ENCODE results near the gene CFAP20DC. TPM values are rescaled to one million over a fixed set of nuclear protein-coding genes. Genes with fewer than 3 reads are reported as not detected.

Gene CFAP20DC
- total and polyA plus RNA-seq, 2 of the 8 experiments (the other 6 are each of a cell fraction or from before 2014, with no cell fraction given), result 2.2 to 2.8 TPM

DNA sequence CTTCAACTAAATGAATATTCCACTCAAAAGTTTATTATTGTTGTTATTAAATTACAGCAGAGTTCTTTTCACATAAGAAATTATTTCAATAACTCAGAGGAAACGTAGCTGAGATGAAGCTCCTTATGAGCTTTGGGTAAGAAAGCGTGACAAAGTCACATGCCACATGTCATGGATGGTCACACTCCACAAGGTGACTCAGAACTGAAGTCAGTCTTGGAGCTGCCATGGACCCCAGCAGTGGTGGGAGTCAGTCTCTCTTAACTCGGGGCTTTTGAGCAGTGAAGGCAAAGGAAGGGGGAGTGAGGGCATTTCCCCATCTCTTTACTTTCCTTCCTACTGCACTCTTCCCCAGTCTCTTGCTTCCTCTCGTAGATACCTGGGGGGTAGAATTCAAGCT, 295.8 kb downstream of the CFAP20DC start:
- Histone ChIP-seq H3K79me2 (ENCODE audit: control insufficient read depth in 1 of 2, insufficient read depth in 2 of 2, low read length in 2 of 2) (no peaks in the 10 kb centered on the region), H3K4me2 (ENCODE audit: insufficient read depth in 1 of 2, low read depth in 2 of 2, low read length in 2 of 2) (no peak overlapping the region), H3K9ac (replicated peaks in 1 of 4; ENCODE audit: extremely low read depth in 1 of 4, low read depth in 3 of 4, low read length in 3 of 4) (no peak overlapping the region), H4K8ac (ENCODE audit: extremely low read depth, insufficient read depth, low read length) (no peak overlapping the region), H4K5ac (ENCODE audit: insufficient read length, low read depth, low read length) (no peak overlapping the region), H3K27ac (ENCODE audit: low read depth, low read length) (no peak overlapping the region), H2AFZ (ENCODE audit: low read length) (no peak overlapping the region), H3K9me3 (ENCODE audit: insufficient read depth in 2 of 2, low read depth in 1 of 2, low read length in 1 of 2) (no peaks in the 10 kb centered on the region), H3K36me3 (ENCODE audit: control insufficient read depth in 2 of 4, insufficient read depth in 4 of 4, low read length in 3 of 4) (no peaks in the 10 kb centered on the region), H3K14ac (ENCODE audit: insufficient read length) (no peak overlapping the region), H3K4me3 (ENCODE audit: extremely low read depth in 1 of 4, insufficient read depth in 2 of 4, low read depth in 3 of 4, low read length in 4 of 4) (no peak overlapping the region), H3K23me2 (ENCODE audit: low read depth, low read length) (no peaks in the 10 kb centered on the region), H3K27me3 (replicated peaks in 1 of 4; ENCODE audit: control insufficient read depth in 3 of 4, extremely low read depth in 1 of 4, insufficient read depth in 3 of 4, low read length in 3 of 4) (no peaks in the 10 kb centered on the region), H2BK20ac (ENCODE audit: low read length) (no peak overlapping the region), H2BK15ac (ENCODE audit: low read length) (no peak overlapping the region), H3K79me1 (ENCODE audit: low read depth, low read length) (no peaks in the 10 kb centered on the region), H2BK120ac (replicated peaks; ENCODE audit: low read depth, low read length) (no peak overlapping the region), H2AK5ac (ENCODE audit: low read depth, low read length) (no peak overlapping the region), H3K4me1 (replicated peaks in 1 of 4; ENCODE audit: control insufficient read depth in 3 of 4, insufficient read depth in 4 of 4, low read length in 3 of 4) (no peaks in the 10 kb centered on the region), H3K23ac (ENCODE audit: insufficient read length) (no peak overlapping the region), H3K56ac (replicated peaks; ENCODE audit: insufficient read length, low read depth, low read length) (no peak overlapping the region), H3K18ac (ENCODE audit: extremely low read depth, low read length) (no peak overlapping the region), H3K4ac (replicated peaks; ENCODE audit: insufficient read length, low read depth, low read length) (no peak overlapping the region), H2BK12ac (ENCODE audit: low read depth, low read length) (no peak overlapping the region), H4K20me1 (replicated peaks in 1 of 2; ENCODE audit: control insufficient read depth in 1 of 2, insufficient read depth in 2 of 2, low read length in 2 of 2) (peaks cover 0 to 2% of the 10 kb centered on the region in 2 experiments), H4K91ac (replicated peaks; ENCODE audit: insufficient read length, low read length) (no peak overlapping the region), H2BK5ac (ENCODE audit: low read depth, low read length) (no peak overlapping the region)
- ChIA-PET POLR2A (ENCODE audit: partially characterized antibody) (no interaction called here), CTCF (ENCODE audit: partially characterized antibody) (interaction anchor here (0.6 kb wide), 1 partner anchor 341 kb away, joined by 3 read pairs; no protein-coding TSS in a partner anchor)
- TF ChIP-seq RAD21 (IDR thresholded peaks at IDR 0.05 in 1 of 2, conservative IDR thresholded peaks at IDR 0.05 in 1 of 2; ENCODE audit: low read depth in 2 of 2, low read length in 2 of 2) (no peak), SRF (IDR thresholded peaks at IDR 0.05; ENCODE audit: low read depth, low read length) (no peak), EP300 (IDR thresholded peaks at IDR 0.05; ENCODE audit: borderline replicate concordance in 1 of 2, low read depth in 2 of 2, low read length in 2 of 2) (no peak), RFX5 (IDR thresholded peaks at IDR 0.05; ENCODE audit: borderline replicate concordance, low read depth, low read length) (no peak)
- no peak for FAIRE-seq
- 91% methylated on average over 4 of the region's 4 CpGs; no CpG with 5 or more reads in 1 of the 2 experiments for WGBS, 2 experiments (ENCODE audit: extremely low coverage in 1 of 2, insufficient coverage in 1 of 2, insufficient read length in 1 of 2, insufficient replicate concordance in 2 of 2, low coverage in 1 of 2, low lambda C conversion rate in 2 of 2, missing lambda C conversion rate in 1 of 2)
- DNase-seq (ENCODE audit: low read depth in 1 of 2, low spot score in 2 of 2), result no peak

Measured in H1 (cell line).